Spleen (tissue), 11 donors: Measurements from ENCODE around the gene CLDN16. TPM values are rescaled to one million over a fixed set of nuclear protein-coding genes. Genes with fewer than 3 reads are reported as not detected.

Experiments used
- DNase-seq: peaks from one replicate; pipeline ENCODE4 v3.0.0-alpha.2; 2020
- H3K27ac ChIP-seq, 8 donors: fragments of 200-600 bp; sonication (generic) in 7 of 8; 1 replicate in 4 of 8; 2 replicates in 4 of 8; pipeline versions ENCODE4 v1.5.0 to v1.8.0; 2016 to 2021; ENCODE audit warnings: inconsistent platforms in 4 of 8, mild to moderate bottlenecking in 4 of 8, moderate library complexity in 1 of 8
- H3K27me3 ChIP-seq, 7 donors: fragments of 200-600 bp; sonication (generic) in 6 of 7; replicated peaks in 1 of 7; 1 replicate in 4 of 7; 2 replicates in 3 of 7; pipeline versions ENCODE4 v1.5.0 to v1.8.0; 2016 to 2021; ENCODE audit warnings: inconsistent platforms in 3 of 7, mild to moderate bottlenecking in 1 of 7
- H3K36me3 ChIP-seq, 6 donors: fragments of 200-600 bp; sonication (generic) in 5 of 6; 1 replicate in 4 of 6; 2 replicates in 2 of 6; pipeline versions ENCODE4 v1.5.0 to v1.8.0; 2016 to 2021; ENCODE audit warnings: inconsistent platforms in 2 of 6
- H3K4me1 ChIP-seq, 6 donors: fragments of 200-600 bp; sonication (generic) in 5 of 6; 1 replicate in 3 of 6; 2 replicates in 3 of 6; pipeline versions ENCODE4 v1.5.0 to v1.8.0; 2016 to 2021; ENCODE audit warnings: inconsistent platforms in 3 of 6
- H3K4me3 ChIP-seq, 8 donors: fragments of 200-600 bp; sonication (generic) in 7 of 8; 1 replicate in 4 of 8; 2 replicates in 4 of 8; pipeline versions ENCODE4 v1.5.0 to v1.8.0; 2016 to 2021; ENCODE audit warnings: inconsistent platforms in 4 of 8, mild to moderate bottlenecking in 4 of 8, moderate library complexity in 2 of 8
- H3K9me3 ChIP-seq, 8 donors: fragments of 200-600 bp; sonication (generic) in 7 of 8; 1 replicate in 4 of 8; 2 replicates in 4 of 8; pipeline versions ENCODE4 v1.5.0 to v1.8.0; 2016 to 2021; ENCODE audit warnings: inconsistent platforms in 4 of 8
- CTCF ChIP-seq, 11 experiments: fragments of 200-600 bp in 7 of 11; fragments of 450-650 bp in 4 of 11; sonication (generic) in 4 of 11; IDR thresholded peaks in 8 of 11; conservative IDR thresholded peaks in 3 of 11; 1 replicate in 7 of 11; 2 replicates in 4 of 11; pipeline versions ENCODE4 v1.4.0 to v1.8.0; 2016 to 2021; ENCODE audit warnings: antibody characterized with exemption in 11 of 11, inconsistent platforms in 4 of 11, mild to moderate bottlenecking in 1 of 11
- POLR2A ChIP-seq, 3 donors: fragments of 450-650 bp; IDR thresholded peaks; one replicate each; pipeline ENCODE4 v1.5.1; 2017; ENCODE audit warnings: antibody characterized with exemption in 3 of 3, mild to moderate bottlenecking in 1 of 3
- POLR2AphosphoS5 ChIP-seq, 3 donors: sonication (generic); formaldehyde crosslinking; IDR thresholded peaks; one replicate each; pipeline ENCODE4 v1.5.1; 2017; ENCODE audit warnings: antibody characterized with exemption in 3 of 3
- WGBS, 5 donors: extraction: QIAGEN DNeasy Blood & Tissue Kit in 3 of 5; methylation state at CpG; one replicate each; pipeline versions ENCODE4 v1.1.5 to v1.1.7; 2013 to 2018; 5-methylcytosine and 5-hydroxymethylcytosine counted together
- intact Hi-C: fragments of 100-400 bp; cut with DNase I; formaldehyde crosslinking; loops from one replicate; pipeline ENCODE4 v1.15.0; 2023; ENCODE audit warnings: low total_unique reads
- polyA plus RNA-seq, 3 donors: library from polyadenylated mRNA; stranded (reverse); fragments of 200-250 nt; gene quantifications; one replicate each; pipeline ENCODE4 v1.2.1, GENCODE V29; 2013
- total RNA-seq, 7 donors: library from RNA; depleted of rRNA in 3 of 7; stranded (reverse); fragments of >200 nt in 3 of 7; fragmentation: NEBNext Ultra II Directional in 4 of 7; extraction: Animal tissue kit (Norgen Biotek cat#: 25700) in 4 of 7; gene quantifications; one replicate each; pipeline versions ENCODE4 v1.1.0 to v1.2.1, GENCODE V29; 2016 to 2021
- donor health status: healthy with polysubstance abuse.
- donor health status: DM: no; HTN: no; CAD: no; lungs with moderate emphysema.
- donor health status: DM: no; HTN: no; CAD: no.
- donor health status: Bipolar disorder and iron deficiency.
- donor health status: healthy.
- donor health status: DM: no; HTN: no; CAD: no.
- donor health status: DM: yes; HTN: yes; CAD: no.

CLDN16 gene
- total and polyA plus RNA-seq, 10 donors: 0.06 to 0.08 (median 0.07) TPM; not detected in 7

- 78 to 88% (median 86%) methylated on average over 5 of the region's 5 CpGs for WGBS, 5 donors
- DNase-seq: no peak
These were observed 18.2 kb upstream of the CLDN16 start for GRCh38 chr3:190369668-190370295.

GRCh38 chr3:190370369-190370768 lies 17.6 kb upstream of the CLDN16 start:
- no peak overlapping the region for H3K27ac ChIP-seq
- H3K9me3 ChIP-seq: no peaks in the 10 kb centered on the region
- H3K36me3 ChIP-seq: no peaks in the 10 kb centered on the region
- DNase-seq: no peak
- no peak overlapping the region for H3K4me3 ChIP-seq
- no peaks in the 10 kb centered on the region for H3K27me3 ChIP-seq
- 87 to 94% (median 90%) methylated on average over 2 of the region's 2 CpGs for WGBS, 5 donors
- no peaks in the 10 kb centered on the region for H3K4me1 ChIP-seq
- TF ChIP-seq CTCF (IDR thresholded peaks at IDR 0.05 in 8 of 11, conservative IDR thresholded peaks at IDR 0.05 in 3 of 11): no peak
- no peak for TF ChIP-seq POLR2AphosphoS5 (IDR thresholded peaks at IDR 0.05)
- intact Hi-C loops: no loop called here

More at GRCh38 chr3:190369668-190370295, 18.2 kb upstream of the CLDN16 start:
- Histone ChIP-seq H3K36me3 (no peaks in the 10 kb centered on the region), H3K27me3 (no peaks in the 10 kb centered on the region), H3K4me3 (no peak overlapping the region), H3K9me3 (no peaks in the 10 kb centered on the region), H3K4me1 (no peaks in the 10 kb centered on the region), H3K27ac (no peak overlapping the region)
- intact Hi-C loops: no loop called here
- no peak for TF ChIP-seq CTCF (IDR thresholded peaks at IDR 0.05 in 8 of 11, conservative IDR thresholded peaks at IDR 0.05 in 3 of 11)

GRCh38 chr3:190371152-190371551 lies 16.8 kb upstream of the CLDN16 start:
- Histone ChIP-seq H3K9me3 (no peaks in the 10 kb centered on the region), H3K27me3 (no peaks in the 10 kb centered on the region), H3K36me3 (no peaks in the 10 kb centered on the region), H3K27ac (no peak overlapping the region), H3K4me1 (no peaks in the 10 kb centered on the region), H3K4me3 (no peak overlapping the region)
- DNase-seq: no peak
- WGBS, 5 donors: 42 to 72% (median 47%) methylated on average over 2 of the region's 2 CpGs
- TF ChIP-seq POLR2A (IDR thresholded peaks at IDR 0.05) (no peak), POLR2AphosphoS5 (IDR thresholded peaks at IDR 0.05) (no peak), CTCF (IDR thresholded peaks at IDR 0.05 in 8 of 11, conservative IDR thresholded peaks at IDR 0.05 in 3 of 11) (no peak)
- intact Hi-C loops: no loop called here

GRCh38 chr3:190375246-190375645 lies 12.7 kb upstream of the CLDN16 start:
- H3K36me3 ChIP-seq: no peaks in the 10 kb centered on the region
- H3K4me1 ChIP-seq: no peaks in the 10 kb centered on the region
- no peak overlapping the region for H3K4me3 ChIP-seq
- H3K9me3 ChIP-seq: no peaks in the 10 kb centered on the region
- H3K27me3 ChIP-seq: no peaks in the 10 kb centered on the region
- TF ChIP-seq CTCF (IDR thresholded peaks at IDR 0.05 in 8 of 11, conservative IDR thresholded peaks at IDR 0.05 in 3 of 11) (no peak), POLR2A (IDR thresholded peaks at IDR 0.05) (no peak), POLR2AphosphoS5 (IDR thresholded peaks at IDR 0.05) (no peak)
- no peak overlapping the region for H3K27ac ChIP-seq
- intact Hi-C loops: no loop called here
- DNase-seq: no peak
